A673 (cell line): Measurements from ENCODE around the gene CHDH.

Source experiments
- EZH2 ChIP-seq: fragments of 200-600 bp; sonication (generic); IDR thresholded peaks from 2 replicates; pipeline ENCODE4 v1.6.1; 2017; ENCODE audit warnings: borderline replicate concordance, low read depth, mild to moderate bottlenecking, mixed read lengths, antibody characterized with exemption, low read length; ENCODE audit not compliant: poor library complexity, severe bottlenecking
- TF ChIP-seq, protein P1 (sequence below): fragments of 300-800, 200-600 bp; sonication (generic); conservative IDR thresholded peaks from 2 replicates; pipeline ENCODE4 v1.5.1; 2017; ENCODE audit warnings: low read depth, mild to moderate bottlenecking, antibody characterized with exemption, low read length, moderate library complexity, mixed read lengths

DNA sequence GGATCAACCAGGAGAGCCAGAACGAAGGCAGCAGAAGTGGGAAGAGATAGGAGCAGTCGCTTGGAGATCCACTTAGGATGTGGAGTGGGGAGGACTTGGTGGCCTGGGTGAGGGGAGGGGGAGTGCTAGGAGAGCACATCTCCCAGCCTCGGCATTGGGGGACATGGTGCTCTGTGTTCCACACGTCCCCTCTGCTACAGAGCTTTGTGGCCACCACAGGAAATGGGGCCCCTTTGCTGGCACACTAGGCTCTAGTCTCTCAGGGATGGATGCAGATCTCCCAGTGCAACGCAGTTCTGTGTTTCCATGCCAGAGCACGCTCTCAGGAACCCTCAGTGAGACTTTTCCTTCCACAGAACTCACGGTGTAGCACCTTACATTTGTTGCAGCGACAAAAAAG is 68.8 kb downstream of the CHDH start:
- TF ChIP-seq, protein P1, sequence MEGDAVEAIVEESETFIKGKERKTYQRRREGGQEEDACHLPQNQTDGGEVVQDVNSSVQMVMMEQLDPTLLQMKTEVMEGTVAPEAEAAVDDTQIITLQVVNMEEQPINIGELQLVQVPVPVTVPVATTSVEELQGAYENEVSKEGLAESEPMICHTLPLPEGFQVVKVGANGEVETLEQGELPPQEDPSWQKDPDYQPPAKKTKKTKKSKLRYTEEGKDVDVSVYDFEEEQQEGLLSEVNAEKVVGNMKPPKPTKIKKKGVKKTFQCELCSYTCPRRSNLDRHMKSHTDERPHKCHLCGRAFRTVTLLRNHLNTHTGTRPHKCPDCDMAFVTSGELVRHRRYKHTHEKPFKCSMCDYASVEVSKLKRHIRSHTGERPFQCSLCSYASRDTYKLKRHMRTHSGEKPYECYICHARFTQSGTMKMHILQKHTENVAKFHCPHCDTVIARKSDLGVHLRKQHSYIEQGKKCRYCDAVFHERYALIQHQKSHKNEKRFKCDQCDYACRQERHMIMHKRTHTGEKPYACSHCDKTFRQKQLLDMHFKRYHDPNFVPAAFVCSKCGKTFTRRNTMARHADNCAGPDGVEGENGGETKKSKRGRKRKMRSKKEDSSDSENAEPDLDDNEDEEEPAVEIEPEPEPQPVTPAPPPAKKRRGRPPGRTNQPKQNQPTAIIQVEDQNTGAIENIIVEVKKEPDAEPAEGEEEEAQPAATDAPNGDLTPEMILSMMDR = no peak
- no peak for TF ChIP-seq EZH2
